ENCODE data around the gene RFC2. TPM values are rescaled to one million over a fixed set of nuclear protein-coding genes. Genes with fewer than 3 reads are reported as not detected.
A peak's percentile ranks its signal among the peaks of the same experiment; 100 is the strongest.

The RFC2 gene
- total and polyA plus RNA-seq, 5 donors, result 8.9 to 11.5 (median 9.1) TPM

GRCh38 chr7:74290981-74291441 lies 36.8 kb upstream of the RFC2 start:
- Histone ChIP-seq H3K9me3 (ENCODE audit: control insufficient read depth, low read length) (no peaks in the 10 kb centered on the region), H3K27ac (ENCODE audit: low read length) (no peak overlapping the region), H3K4me3 (ENCODE audit: low read length) (no peak overlapping the region), H3K27me3 (ENCODE audit: control insufficient read depth, insufficient read depth) (no peaks in the 10 kb centered on the region), H3K4me1 (ENCODE audit: control insufficient read depth, insufficient read depth, low read length) (peaks cover 6% of the 10 kb centered on the region)
- DNase-seq (no peak), ATAC-seq (no peak)
- intact Hi-C loops (cut with DNase I), result loop anchor here in 2 of 4 donors (10.0 kb wide), 2 partner anchors 84 to 104 kb away; no protein-coding TSS in a partner anchor
- 72% methylated on average over 10 of the region's 10 CpGs for WGBS

DNA sequence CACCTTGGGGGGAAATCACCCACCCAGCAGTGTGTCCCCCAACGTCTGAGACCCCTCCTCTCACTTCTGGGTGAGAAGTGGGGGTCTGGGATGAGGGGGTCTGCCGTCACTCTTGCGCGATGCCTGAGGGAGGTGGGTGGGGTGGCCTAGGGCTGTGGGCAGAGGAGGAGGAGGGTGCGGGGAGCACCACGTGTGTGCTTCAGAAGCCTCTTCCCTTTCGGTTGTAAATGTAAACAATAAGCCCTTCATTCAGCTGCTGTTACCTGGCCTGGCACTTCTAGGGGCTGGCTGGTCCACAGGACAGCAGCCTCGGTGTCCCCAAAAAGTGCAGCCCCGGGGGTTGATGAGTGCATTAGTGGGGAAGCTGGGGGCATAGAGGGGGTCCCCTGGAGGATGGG lies 36.4 kb upstream of the RFC2 start:
- H3K4me1 ChIP-seq (ENCODE audit: control insufficient read depth, insufficient read depth, low read length), result peaks cover 6% of the 10 kb centered on the region
- WGBS, result 21% methylated on average over 9 of the region's 9 CpGs
- intact Hi-C loops (cut with DNase I), result loop anchor here in 2 of 4 donors (10.0 kb wide), 2 partner anchors 84 to 104 kb away; no protein-coding TSS in a partner anchor

GRCh38 chr7:74289659-74290552 lies 35.7 kb upstream of the RFC2 start:
- DNase-seq (peak; percentile 59 to 86 (median 82)), ATAC-seq (peak; percentile 30 to 31)
- Histone ChIP-seq H3K4me1 (ENCODE audit: control insufficient read depth, insufficient read depth, low read length) (peaks cover 6% of the 10 kb centered on the region), H3K9me3 (ENCODE audit: control insufficient read depth, low read length) (no peaks in the 10 kb centered on the region), H3K27me3 (ENCODE audit: control insufficient read depth, insufficient read depth) (no peaks in the 10 kb centered on the region), H3K27ac (ENCODE audit: low read length) (no peak overlapping the region), H3K4me3 (ENCODE audit: low read length) (peak overlapping the region; percentile 96)
- intact Hi-C loops (cut with DNase I), result loop anchor here in 2 of 4 donors (10.0 kb wide), 2 partner anchors 85 to 105 kb away; no protein-coding TSS in a partner anchor
- WGBS, result 2% methylated on average over 58 of the region's 60 CpGs

More for the DNA sequence above, 36.4 kb upstream of the RFC2 start:
- H3K4me3 ChIP-seq (ENCODE audit: low read length), result peak overlapping the region; percentile 96
- no peaks in the 10 kb centered on the region for H3K27me3 ChIP-seq (ENCODE audit: control insufficient read depth, insufficient read depth)
- no peaks in the 10 kb centered on the region for H3K9me3 ChIP-seq (ENCODE audit: control insufficient read depth, low read length)
- DNase-seq (no peak), ATAC-seq (no peak)
- no peak overlapping the region for H3K27ac ChIP-seq (ENCODE audit: low read length)

- WGBS, result under 1% methylated on average over 65 of the region's 67 CpGs
- no peaks in the 10 kb centered on the region for H3K27me3 ChIP-seq (ENCODE audit: control insufficient read depth, insufficient read depth)
- H3K9me3 ChIP-seq (ENCODE audit: control insufficient read depth, low read length), result no peaks in the 10 kb centered on the region
- no peak within 1 kb of the TSS for H3K27ac ChIP-seq (ENCODE audit: low read length)
- H3K4me3 ChIP-seq (ENCODE audit: low read length), result peak within 1 kb of the TSS; percentile 96
- intact Hi-C loops (cut with DNase I), result no loop called here
- ATAC-seq, result peak; percentile 87 to 91
- peak; percentile 84 to 93 (median 93) for DNase-seq
- H3K4me1 ChIP-seq (ENCODE audit: control insufficient read depth, insufficient read depth, low read length), result peaks cover 6% of the 10 kb centered on the region
These were observed 34.9 kb upstream of the RFC2 start, which contains the start of gene CLIP2 for GRCh38 chr7:74289018-74289658. Gene CLIP2 (plus strand): TSS chr7:74289407. CDS start chr7:74317547, 28,140 bp downstream.

- no peaks in the 10 kb centered on the region for H3K9me3 ChIP-seq (ENCODE audit: control insufficient read depth, low read length)
- intact Hi-C loops (cut with DNase I), result no loop called here
- no peaks in the 10 kb centered on the region for H3K27me3 ChIP-seq (ENCODE audit: control insufficient read depth, insufficient read depth)
- no peak overlapping the region for H3K27ac ChIP-seq (ENCODE audit: low read length)
- DNase-seq (no peak), ATAC-seq (no peak)
- WGBS, result 41% methylated on average over 20 of the region's 20 CpGs
- H3K4me3 ChIP-seq (ENCODE audit: low read length), result peak overlapping the region; percentile 96
- H3K4me1 ChIP-seq (ENCODE audit: control insufficient read depth, insufficient read depth, low read length), result peaks cover 6% of the 10 kb centered on the region
These were observed 34.1 kb upstream of the RFC2 start for GRCh38 chr7:74288034-74288881.

- no peak overlapping the region for H3K27ac ChIP-seq (ENCODE audit: low read length)
- no peaks in the 10 kb centered on the region for H3K27me3 ChIP-seq (ENCODE audit: control insufficient read depth, insufficient read depth)
- 84% methylated on average over 7 of the region's 7 CpGs for WGBS
- DNase-seq (no peak), ATAC-seq (no peak)
- peaks cover 6% of the 10 kb centered on the region for H3K4me1 ChIP-seq (ENCODE audit: control insufficient read depth, insufficient read depth, low read length)
- intact Hi-C loops (cut with DNase I), result no loop called here
- no peak overlapping the region for H3K4me3 ChIP-seq (ENCODE audit: low read length)
- no peaks in the 10 kb centered on the region for H3K9me3 ChIP-seq (ENCODE audit: control insufficient read depth, low read length)
These were observed 33.3 kb upstream of the RFC2 start for GRCh38 chr7:74287303-74288033.

- no peak overlapping the region for H3K4me3 ChIP-seq (ENCODE audit: low read length)
- no peaks in the 10 kb centered on the region for H3K27me3 ChIP-seq (ENCODE audit: control insufficient read depth, insufficient read depth)
- intact Hi-C loops (cut with DNase I), result no loop called here
- WGBS, result 78% methylated on average over 11 of the region's 11 CpGs
- H3K4me1 ChIP-seq (ENCODE audit: control insufficient read depth, insufficient read depth, low read length), result peaks cover 6% of the 10 kb centered on the region
- ATAC-seq, result no peak
- H3K27ac ChIP-seq (ENCODE audit: low read length), result no peak overlapping the region
- DNase-seq, result no peak
- no peaks in the 10 kb centered on the region for H3K9me3 ChIP-seq (ENCODE audit: control insufficient read depth, low read length)
These were observed 31.9 kb upstream of the RFC2 start for GRCh38 chr7:74286131-74286530.

DNA sequence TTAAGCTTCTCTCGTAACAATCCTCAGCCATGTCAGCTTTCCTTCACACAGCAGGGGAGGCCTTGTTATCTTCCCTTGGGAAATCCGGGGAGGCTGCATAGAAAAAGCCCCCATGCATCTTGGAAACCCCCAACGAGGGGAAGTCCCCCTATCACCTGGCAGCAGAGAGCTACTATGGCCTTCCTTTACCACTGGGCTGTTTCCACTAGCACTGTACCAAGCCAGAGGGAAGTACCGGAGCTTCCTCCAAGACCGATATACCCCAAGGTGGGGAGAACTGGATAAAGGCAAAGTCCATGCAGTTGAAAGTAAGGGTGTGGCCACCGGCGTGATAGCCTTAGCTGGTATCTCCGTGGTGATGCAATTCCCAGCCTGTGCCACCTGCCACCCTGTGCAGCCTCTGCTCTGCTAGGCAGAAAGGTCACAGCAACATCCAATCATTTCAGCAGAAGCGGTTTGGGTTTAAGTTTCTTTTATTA lies 30.6 kb upstream of the RFC2 start:
- Histone ChIP-seq H3K9me3 (ENCODE audit: control insufficient read depth, low read length) (no peaks in the 10 kb centered on the region), H3K4me3 (ENCODE audit: low read length) (no peak overlapping the region), H3K27ac (ENCODE audit: low read length) (no peak overlapping the region), H3K4me1 (ENCODE audit: control insufficient read depth, insufficient read depth, low read length) (peaks cover 10% of the 10 kb centered on the region), H3K27me3 (ENCODE audit: control insufficient read depth, insufficient read depth) (no peaks in the 10 kb centered on the region)
- WGBS, result 47% methylated on average over 9 of the region's 9 CpGs
- DNase-seq, result no peak
- ATAC-seq, result no peak
- intact Hi-C loops (cut with DNase I), result no loop called here

GRCh38 chr7:74283858-74284447 lies 29.8 kb upstream of the RFC2 start:
- 64% methylated on average over 9 of the region's 9 CpGs for WGBS
- intact Hi-C loops (cut with DNase I), result no loop called here
- Histone ChIP-seq H3K4me1 (ENCODE audit: control insufficient read depth, insufficient read depth, low read length) (peaks cover 9% of the 10 kb centered on the region), H3K4me3 (ENCODE audit: low read length) (no peak overlapping the region), H3K27ac (ENCODE audit: low read length) (no peak overlapping the region), H3K27me3 (ENCODE audit: control insufficient read depth, insufficient read depth) (no peaks in the 10 kb centered on the region), H3K9me3 (ENCODE audit: control insufficient read depth, low read length) (no peaks in the 10 kb centered on the region)
- no peak for ATAC-seq
- no peak for DNase-seq
